Measurements from ENCODE around the gene ETDB.
"Not testable (repeated sequence)": the region's sequence is repeated elsewhere in the genome, so short reads cannot be mapped to it uniquely, and the experiment has no call there.

The ETDB gene

DNA sequence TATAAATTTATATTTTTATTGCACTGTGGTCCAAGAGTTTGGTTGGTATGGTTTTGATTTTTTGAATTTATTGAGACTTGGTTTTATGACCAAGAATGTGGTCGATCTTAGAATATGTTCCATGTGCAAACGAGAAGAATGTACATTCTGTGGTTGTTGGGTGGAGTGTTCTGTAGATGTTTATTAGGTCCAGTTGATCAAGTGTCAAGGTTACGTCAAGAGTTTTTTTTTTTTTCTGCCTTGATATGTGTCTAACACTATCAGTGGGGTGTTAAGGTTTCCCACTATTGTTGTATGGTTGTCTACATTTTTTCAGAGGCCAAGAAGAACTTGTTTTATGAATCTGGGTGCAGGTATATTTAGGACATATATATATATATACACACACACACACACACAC is 10.8 kb downstream of the ETDB start:
- TF ChIP-seq, protein P1, sequence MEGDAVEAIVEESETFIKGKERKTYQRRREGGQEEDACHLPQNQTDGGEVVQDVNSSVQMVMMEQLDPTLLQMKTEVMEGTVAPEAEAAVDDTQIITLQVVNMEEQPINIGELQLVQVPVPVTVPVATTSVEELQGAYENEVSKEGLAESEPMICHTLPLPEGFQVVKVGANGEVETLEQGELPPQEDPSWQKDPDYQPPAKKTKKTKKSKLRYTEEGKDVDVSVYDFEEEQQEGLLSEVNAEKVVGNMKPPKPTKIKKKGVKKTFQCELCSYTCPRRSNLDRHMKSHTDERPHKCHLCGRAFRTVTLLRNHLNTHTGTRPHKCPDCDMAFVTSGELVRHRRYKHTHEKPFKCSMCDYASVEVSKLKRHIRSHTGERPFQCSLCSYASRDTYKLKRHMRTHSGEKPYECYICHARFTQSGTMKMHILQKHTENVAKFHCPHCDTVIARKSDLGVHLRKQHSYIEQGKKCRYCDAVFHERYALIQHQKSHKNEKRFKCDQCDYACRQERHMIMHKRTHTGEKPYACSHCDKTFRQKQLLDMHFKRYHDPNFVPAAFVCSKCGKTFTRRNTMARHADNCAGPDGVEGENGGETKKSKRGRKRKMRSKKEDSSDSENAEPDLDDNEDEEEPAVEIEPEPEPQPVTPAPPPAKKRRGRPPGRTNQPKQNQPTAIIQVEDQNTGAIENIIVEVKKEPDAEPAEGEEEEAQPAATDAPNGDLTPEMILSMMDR (IDR thresholded peaks at IDR 0.05; ENCODE audit: control insufficient read depth, insufficient read depth, low read depth, low read length, missing control alignments), result no peak
- DNase-seq (ENCODE audit: low read depth), result no peak
- H3K4me3 ChIP-seq (ENCODE audit: control insufficient read depth, low read depth, low read length), result no peak overlapping the region

DNA sequence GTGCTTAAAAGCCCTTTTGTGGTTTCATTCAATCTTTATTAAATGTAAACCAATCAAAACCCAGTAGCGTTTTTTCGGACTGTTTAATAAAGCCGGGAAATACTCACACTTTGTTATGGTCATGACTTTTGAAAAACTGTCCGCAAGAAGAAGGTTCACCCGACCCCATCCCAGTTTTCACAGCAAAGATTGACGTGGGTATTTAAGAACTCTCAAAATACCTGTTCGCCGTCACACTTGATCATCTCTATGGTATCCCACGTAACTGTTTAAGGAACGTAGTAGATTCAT is 20.9 kb downstream of the ETDB start:
- no peak for DNase-seq (ENCODE audit: low read depth)
- H3K4me3 ChIP-seq (ENCODE audit: control insufficient read depth, low read depth, low read length), result no peak overlapping the region
- TF ChIP-seq, protein P1 (IDR thresholded peaks at IDR 0.05; ENCODE audit: control insufficient read depth, insufficient read depth, low read depth, low read length, missing control alignments), result no peak

DNA sequence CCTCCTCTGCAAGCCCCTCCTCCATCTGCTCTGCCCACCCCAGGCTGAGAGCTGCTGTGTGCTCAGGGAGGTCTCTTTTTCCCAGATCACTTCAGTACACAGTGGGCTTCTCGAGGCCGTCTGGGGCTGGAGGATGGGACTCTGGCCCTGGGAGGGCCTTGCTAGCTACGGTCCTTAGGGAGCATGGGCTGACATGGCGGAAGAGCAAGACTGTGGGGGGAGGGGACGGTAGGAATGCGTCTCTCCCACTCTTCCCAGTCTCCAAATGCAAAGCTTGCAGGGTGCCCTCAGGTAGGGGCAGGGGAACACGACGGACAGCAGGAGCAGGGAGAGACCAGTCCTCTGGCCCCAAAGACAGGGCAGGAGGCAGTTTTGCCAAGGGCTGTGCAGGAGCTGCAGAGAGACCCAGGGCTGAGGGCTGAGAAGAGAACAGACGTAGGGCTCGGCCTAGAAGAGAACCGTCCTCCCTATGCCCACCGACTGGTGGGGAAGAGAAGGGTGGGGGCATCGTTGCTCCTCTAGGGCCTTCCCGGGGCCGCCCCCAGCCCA is 23.1 kb downstream of the ETDB start:
- DNase-seq (ENCODE audit: low read depth); H3K4me3 ChIP-seq (ENCODE audit: control insufficient read depth, low read depth, low read length): not testable (repeated sequence)

DNA sequence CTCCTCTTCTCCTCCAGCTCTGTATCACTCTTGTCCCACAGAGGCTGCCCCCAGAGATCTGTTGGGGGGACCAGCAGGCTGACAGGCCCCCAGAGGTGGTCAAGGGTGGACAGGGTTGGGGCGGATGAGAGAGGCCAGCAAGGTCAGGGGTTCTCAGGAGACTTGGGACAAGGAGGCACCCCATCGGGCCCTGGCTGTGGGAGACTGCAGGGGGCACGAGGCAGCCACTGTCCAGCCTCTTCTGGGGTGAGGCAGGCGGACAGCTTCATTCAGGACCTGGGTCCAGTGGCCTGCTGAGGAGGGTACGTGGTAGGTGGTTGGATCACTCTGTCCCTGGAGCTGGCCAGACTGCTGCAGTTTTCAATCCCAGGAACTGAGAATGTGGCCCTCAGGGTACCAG is 24.6 kb downstream of the ETDB start:
- DNase-seq (ENCODE audit: low read depth), result no peak
- no peak overlapping the region for H3K4me3 ChIP-seq (ENCODE audit: control insufficient read depth, low read depth, low read length)
- TF ChIP-seq, protein P1 (IDR thresholded peaks at IDR 0.05; ENCODE audit: control insufficient read depth, insufficient read depth, low read depth, low read length, missing control alignments), result no peak

DNA sequence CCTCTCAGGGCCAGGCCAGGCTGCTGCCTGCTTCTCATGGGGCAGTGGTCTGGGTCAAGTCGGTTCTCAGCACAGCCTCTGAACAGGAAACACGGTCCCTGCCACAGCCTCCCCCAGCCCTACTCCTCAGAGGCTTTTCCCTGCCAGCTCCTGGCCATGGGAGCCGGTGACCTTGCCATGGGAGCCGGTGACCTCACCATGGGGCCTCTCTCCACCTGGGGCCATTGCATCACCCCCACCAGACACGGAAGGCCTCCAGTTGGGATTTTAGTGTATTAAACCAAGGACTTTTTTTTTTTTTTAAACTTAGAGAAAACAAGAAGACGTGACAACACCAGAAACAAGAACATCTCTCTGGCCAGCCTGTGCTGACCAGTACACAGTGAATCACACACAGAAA is 25.6 kb downstream of the ETDB start:
- H3K4me3 ChIP-seq (ENCODE audit: control insufficient read depth, low read depth, low read length), result no peak overlapping the region
- TF ChIP-seq, protein P1 (IDR thresholded peaks at IDR 0.05; ENCODE audit: control insufficient read depth, insufficient read depth, low read depth, low read length, missing control alignments), result no peak
- DNase-seq (ENCODE audit: low read depth), result no peak

DNA sequence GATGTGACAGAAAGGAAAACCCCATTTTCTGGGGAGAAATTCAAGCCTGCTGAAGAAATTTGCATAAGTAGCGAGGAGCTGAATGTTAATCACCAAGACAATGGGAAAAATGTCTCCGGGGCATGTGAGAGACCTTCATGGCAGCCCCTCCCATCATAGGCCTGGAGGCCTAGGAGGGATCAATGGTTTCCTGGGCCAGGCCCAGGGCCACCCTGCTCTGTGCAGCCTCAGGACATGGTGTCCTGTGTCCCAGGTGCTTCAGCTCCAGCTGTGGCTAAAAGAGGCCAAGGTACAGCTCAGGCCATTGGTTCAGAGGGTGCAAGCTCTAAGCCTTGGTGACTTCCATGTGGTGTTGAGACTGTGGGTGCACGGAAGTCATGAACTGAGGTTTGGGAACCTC is 31.2 kb downstream of the ETDB start:
- H3K4me3 ChIP-seq (ENCODE audit: control insufficient read depth, low read depth, low read length), result no peak overlapping the region
- no peak for DNase-seq (ENCODE audit: low read depth)
- TF ChIP-seq, protein P1 (IDR thresholded peaks at IDR 0.05; ENCODE audit: control insufficient read depth, insufficient read depth, low read depth, low read length, missing control alignments), result no peak

DNA sequence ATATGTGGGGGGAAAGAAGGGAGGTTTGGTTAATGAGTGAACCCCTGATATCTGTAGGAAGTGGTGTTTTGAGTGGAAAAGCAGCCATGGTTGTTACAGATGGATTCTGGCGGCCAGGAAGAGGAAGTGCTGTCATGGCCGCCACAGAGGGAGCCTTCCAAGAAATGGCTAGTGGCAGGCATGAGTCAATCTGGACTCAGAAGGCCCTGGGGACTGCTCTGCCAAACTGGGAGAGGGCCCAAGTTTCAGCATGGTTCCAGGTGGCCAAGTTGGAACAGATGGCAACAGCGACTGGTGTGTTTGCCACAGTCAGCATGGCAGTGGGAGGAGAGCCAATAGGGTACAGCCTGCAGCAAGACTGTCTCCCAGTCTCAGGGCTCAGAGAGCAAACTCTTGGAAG is 32.5 kb downstream of the ETDB start:
- no peak for DNase-seq (ENCODE audit: low read depth)
- no peak overlapping the region for H3K4me3 ChIP-seq (ENCODE audit: control insufficient read depth, low read depth, low read length)
- TF ChIP-seq, protein P1 (IDR thresholded peaks at IDR 0.05; ENCODE audit: control insufficient read depth, insufficient read depth, low read depth, low read length, missing control alignments), result no peak

Measured in AG09309 (cell line).